Hepatocyte (in vitro differentiated cells): ENCODE measurements around the gene CXCL12.

Source experiments
- CTCF ChIP-seq: fragments of 200-600 bp; sonication (generic); IDR thresholded peaks from 2 replicates; pipeline ENCODE4 v1.5.1; 2016; ENCODE audit warnings: antibody characterized with exemption, mild to moderate bottlenecking; ENCODE audit not compliant: poor library complexity
- EZH2 ChIP-seq: fragments of 200-600 bp; sonication (generic); IDR thresholded peaks from 2 replicates; pipeline ENCODE4 v1.6.1; 2016; ENCODE audit warnings: antibody characterized with exemption, mild to moderate bottlenecking, borderline replicate concordance
- EZH2phosphoT487 ChIP-seq: fragments of 200-600 bp; sonication (generic); IDR thresholded peaks from one replicate; pipeline ENCODE4 v1.6.1; 2018; ENCODE audit warnings: antibody characterized with exemption, mild to moderate bottlenecking, low read depth, moderate library complexity; ENCODE audit not compliant: unreplicated experiment, severe bottlenecking

GRCh38 chr10:44392420-44392819 is 7.5 kb upstream of the CXCL12 start:
- TF ChIP-seq CTCF: no peak
- no peak for TF ChIP-seq EZH2phosphoT487
- TF ChIP-seq EZH2: no peak
